Stimulated activated CD4-positive, alpha-beta T cell treated with anti-CD3 and anti-CD28 coated beads, Interleukin-2, amount 100 ng/mL, for 24 hours (primary cell): ENCODE results near the gene MMADHC.
A peak's percentile ranks its signal among the peaks of the same experiment; 100 is the strongest.

Experiments
- DNase-seq, 2 donors: peaks; one replicate each; pipeline ENCODE4 v3.0.0-alpha.2; 2020

The MMADHC gene

DNA sequence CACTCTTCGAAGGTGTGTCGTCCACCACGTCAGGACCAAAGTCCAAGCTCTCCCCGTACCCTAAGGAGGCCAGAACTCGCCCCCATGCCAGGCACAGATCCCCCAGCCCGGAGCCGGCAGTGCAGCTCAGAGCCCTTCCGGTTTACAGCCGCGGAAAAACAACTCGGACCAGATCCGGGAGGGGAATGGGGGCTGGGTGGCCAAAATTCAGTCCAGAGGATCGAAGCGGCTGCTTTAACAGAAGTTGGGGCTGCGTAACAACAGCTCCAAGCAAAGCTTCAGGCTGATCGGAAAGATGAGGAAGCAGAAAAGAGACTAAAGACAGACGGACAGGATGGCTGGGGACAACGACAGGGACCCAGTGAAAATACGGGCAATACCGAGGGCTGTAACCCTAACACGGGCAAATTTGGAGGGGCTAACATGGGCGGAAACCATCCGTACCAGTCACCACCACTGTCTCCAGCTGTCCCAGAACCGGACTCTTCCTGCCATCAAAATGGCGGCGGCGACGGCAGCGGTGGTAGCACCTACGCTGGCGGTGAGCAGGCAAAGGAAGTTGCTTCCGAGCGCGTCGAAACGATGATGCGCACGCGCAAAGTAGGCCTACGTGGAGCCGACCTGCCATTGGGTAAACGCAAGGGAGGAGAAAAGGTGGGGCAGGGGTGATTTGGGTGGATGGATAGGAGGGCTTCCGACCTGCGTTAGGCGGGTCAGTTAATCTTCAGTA, at the start of gene MMADHC:
MMADHC (minus strand) TSS at position 556 of the 730 bp plus-strand sequence. CDS start 678 bp downstream, outside the sequence.
- DNase-seq = peak; percentile 92 to 93

DNA sequence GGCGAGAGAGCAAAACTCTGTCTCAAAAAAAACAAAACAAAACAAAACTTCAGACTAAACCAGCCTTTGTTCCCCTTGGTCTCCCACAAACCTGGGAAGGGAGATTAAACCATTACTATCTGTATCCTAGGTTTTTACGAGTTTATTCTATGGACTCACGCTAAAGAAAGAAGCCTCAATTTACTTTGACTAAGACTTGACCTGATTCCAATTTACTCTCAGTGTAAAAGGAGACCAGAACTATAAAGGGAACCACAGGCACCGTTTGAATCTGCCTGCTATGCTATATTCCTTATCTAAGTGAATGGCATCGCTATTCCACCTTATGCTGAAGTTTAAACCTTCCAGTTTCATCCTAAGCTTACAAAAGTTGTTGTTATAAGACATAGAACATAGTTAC, 46.5 kb upstream of the MMADHC start:
- DNase-seq = no peak

DNA sequence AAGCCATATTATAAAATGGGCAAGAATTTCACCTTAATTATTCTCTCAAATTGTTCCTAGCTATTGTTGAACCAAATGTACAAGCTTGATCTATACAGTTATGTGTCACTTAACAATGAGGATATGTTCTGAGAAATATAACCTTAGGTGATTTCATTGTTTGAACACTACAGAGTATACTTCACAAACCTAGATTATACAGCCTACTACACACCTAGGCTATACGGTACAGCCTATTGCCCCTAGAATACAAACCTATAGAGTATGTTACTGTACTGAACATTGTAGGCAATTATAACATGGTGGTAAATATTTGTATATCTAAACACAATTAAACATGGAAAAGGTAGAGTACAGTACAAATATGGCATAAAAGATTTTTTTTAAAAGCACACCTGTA, 42.9 kb upstream of the MMADHC start:
- no peak for DNase-seq

DNA sequence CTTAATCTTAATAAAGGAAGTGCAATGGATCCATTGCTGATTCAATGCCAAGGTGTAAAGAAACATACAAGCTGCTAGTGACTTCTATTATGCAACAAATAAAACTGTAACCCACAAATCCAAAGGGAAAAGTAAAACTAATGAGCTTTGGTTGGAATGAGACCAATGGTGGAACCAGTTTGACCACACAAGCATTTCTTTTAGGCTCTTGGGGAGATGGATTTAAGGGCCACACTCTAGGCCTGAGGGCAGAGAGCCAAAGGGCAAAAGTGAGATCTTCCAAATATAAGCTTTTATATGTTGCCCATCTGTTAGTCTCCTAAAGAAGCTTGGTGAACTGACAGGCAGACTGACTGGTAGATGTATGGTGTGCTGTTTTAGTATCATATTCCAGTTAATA, 41.5 kb upstream of the MMADHC start:
- no peak for DNase-seq

DNA sequence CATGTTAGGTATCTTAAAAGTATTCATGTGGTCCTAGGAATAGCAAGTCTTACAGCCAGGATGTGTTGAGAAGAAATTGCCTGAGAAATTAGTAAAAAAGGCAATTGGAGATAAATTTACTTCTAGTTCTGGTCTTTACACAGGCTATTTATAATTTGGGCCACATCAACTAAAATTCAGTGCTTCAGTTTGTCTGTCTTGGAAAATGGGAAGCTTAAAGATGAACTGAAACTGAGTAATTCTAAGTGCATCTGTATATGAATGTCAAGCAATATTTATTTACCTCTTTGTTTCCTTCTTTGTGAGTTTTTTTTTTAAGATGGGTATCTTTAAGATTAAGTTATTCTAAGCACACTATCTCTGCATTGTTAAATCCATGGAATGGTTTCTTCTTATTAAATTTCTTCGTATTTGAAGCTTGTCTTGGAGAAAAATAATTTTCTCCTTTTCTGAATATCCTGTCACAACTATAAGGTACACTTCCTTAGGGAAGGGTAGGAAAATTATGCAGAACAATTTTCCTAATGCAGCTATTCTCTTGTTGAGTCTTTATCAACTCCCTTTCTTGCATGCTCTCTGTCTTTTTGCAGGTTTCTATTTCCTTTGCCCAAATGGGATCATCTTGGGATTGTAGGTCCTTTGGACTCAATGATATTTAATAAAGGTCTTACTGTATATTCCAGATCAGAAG, 39.7 kb upstream of the MMADHC start:
- DNase-seq = no peak

DNA sequence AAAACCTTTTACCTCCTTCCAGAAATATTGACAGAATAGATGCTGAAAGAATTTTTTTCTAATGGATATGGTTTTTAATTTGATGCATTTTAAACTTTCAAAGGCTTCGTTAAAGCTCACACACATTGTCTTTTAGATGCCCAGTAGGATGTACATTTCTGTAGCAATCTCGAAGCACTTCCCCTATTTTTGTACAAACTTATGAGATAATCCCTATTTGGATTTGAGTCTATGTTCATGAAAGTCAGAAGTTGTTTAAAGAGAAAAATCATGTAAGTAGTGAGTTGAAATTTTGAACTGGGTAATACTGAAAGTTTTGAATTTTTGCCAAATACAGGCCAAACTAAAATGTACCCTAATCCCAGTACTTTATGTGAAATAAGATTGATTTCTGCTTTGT, 38.1 kb upstream of the MMADHC start:
- DNase-seq = no peak

DNA sequence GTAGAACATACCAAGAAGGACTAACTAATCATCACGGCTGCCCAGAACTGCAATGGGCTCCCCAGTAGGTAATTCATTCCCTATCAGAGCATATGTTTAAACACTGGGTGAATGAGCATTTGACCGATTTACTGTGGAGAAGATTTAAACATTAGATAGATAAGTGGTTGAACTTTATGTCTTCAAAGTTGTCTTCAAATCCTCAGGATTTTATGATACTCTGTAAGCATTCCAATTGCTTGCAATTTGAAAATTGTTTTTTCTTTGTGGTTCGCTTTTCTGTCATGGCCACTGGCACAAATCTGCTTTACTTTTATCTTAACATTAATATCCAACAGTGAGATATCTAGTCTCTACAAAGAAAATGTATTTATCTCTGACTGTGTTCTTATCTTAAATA, 37.7 kb upstream of the MMADHC start:
- DNase-seq = no peak

DNA sequence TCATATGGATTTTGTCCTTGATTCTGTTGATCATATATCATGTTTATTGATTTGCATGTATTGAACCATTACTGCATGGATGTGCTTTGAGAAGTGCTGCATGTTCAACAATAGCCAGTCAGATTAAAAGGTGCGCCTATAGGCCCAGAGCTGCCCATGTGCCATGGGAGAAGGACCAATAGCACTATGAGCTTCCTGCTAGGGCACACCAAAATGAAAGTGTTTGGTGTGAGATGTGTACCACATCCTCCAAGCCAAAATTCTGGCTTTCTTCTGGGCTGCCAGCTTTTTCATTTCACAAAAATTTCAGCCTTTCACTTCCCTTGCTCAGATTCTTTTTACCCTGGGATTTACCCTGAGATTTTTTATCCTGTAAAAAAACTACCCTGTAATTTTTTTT, 34.8 kb upstream of the MMADHC start:
- DNase-seq = no peak

DNA sequence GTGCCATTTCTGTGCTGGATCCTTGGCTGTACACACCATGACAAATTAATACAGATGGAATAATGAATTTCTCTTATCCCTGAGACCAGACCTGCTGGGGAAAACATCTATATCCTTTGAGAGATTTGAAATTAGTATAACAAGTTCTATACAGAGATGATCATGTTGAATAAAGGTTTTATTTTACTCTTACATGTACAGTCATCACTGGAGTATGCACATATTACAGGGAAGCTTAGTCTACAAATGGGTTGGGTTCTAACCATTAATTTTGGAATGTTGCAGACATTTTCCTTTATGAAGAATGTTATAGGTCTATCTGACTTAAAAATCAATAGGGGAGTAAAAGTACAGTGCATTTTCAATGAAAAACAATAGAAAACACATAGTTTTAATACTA, 29.9 kb upstream of the MMADHC start:
- no peak for DNase-seq

DNA sequence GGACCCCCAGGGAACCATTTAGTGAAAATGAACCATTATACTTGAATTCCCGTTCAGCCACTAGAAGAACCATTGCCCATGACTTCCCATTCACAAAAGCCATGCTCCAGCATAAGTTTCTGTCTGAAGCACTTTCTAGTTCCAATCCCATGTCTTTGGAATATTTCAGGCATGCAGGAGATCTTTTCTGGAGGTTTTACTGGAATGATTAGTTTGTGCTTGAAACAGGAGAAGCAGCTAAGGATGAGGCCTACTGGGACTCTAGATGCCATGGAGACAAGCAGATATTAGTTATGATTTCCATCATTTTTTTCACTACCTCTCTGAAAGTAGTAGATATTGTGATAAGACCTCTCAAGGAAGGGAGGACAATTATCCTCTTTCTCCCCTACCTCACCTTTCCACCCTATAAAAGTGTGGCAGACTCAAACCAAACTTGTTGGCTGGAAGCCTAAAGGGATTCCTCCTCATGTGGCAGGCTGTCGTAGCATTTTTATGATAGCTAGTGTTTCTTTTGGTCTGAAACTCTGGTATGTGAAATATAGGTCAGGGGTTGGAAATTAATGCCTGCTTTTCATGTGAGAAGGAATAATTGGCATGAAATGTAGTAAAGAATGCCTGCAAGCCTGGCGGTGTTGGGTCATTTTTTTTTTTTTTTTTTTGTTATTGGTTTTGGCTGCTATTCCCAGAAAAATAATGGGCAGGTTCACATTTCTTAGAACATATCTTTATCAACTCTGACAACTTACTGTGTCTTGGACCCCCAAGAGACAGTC, 29.3 kb upstream of the MMADHC start:
- DNase-seq = no peak

DNA sequence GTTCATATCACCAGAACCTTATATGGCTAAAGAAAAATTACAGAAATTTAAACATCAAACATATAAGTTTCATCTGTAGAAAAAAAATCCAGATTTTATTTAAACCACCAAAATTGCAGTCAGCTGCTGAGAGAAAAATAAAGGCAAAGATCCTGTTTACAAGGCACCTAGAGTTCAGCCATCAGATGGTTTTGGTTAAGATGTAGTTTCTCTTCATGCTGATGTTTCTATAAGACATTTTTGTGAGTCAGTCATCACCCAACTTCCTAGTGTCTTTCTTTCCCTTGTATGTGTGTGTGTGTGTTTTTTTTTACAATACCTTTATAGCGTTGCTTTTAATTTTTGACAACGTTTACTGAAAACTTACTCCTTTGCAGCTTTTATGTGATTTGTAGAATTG, 26.1 kb upstream of the MMADHC start:
- no peak for DNase-seq

DNA sequence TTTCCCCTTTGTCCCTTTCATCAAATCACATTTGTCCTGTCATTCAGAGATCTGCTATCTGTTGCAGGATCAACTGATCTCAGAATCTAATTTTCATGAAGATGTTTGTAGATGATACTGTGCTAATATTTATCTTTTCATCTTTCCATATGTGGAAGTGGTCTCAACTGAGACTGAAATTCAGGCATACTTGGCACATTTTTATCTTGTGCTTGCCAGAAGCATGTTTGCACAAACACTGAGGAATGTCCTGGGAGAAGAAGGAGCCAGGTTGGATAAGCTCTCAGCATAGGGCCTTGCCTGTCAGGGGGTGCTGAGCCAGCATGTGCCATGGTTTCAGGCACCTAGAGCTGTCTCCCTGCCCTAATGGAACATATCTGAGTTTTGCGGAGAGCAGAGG, 24.5 kb upstream of the MMADHC start:
- no peak for DNase-seq

DNA sequence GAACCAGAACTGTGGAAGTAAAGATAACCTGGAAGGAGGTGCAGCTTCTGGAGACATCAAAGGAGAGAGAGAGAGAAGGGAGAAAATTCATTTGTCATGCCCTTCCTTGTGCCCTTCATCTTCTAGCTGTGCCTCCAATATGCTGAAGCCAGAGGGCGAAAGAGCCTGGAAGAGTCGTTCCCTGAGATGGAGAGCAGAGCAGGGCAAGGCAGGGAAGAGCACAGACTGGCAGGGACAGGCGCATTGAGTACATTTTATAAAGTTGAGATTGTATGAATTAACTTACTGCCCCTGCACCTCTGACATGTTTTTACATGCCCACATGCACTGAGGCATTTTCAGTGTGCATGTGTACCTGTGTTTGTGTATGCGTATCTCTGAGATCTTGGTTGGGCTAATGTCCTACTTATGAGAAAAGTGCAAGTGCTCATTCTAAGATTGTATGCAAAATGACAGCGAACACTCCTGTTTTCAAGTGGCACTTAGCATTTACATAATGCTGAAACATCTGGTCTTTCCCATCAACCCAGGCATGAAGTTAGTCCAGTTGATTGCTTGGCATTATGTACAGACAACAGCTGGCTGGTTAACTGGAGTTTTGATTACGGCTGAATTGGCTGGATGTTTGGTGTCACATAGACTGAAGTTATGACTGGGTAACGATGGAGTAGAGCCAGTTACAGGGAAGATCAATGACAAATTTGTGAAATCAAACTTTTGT, 23.7 kb upstream of the MMADHC start:
- DNase-seq = no peak

DNA sequence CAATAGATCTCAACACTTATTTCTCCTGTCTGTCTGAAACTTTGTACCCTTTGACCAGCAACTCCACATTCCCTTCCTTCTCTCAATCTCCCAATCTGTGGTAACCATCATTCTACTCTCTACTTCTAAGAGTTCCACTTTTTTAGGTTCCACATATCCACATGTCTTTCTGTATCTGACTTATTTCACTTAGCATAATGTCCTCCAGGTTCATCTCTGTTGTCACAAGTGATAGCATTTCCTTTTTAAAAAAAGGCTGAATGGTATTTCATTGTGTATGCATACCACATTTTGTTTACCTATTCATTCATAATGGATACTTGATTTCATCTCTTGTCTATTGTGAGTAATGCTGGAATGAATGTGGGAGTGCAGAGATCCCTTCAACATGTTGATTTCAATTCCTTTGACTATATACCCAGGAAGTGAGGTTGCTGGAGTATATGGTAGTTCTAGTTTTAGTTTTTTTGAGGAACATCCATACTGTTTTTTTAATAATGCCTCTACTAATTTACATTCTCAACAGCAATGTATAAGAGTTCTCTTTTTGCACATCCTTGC, 18.8 kb upstream of the MMADHC start:
- no peak for DNase-seq

DNA sequence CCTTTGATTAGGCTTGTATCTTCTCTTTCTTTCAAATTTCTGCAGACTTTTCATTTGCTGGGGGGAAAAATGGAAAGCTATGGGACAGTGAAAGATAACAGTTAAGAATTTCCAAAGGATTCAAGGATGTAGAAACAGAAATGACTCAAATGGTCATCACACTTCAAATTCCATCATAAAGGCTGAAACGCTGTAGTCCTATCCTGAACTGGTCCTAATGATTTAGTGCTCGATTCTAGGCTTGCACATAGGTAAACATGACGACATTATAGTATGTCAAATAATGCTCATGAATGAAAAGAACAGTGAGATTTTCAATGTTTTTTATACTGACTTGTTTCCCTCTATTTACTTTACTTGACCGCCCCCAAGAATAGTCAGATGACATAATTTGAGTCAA, 15.7 kb upstream of the MMADHC start:
- no peak for DNase-seq

DNA sequence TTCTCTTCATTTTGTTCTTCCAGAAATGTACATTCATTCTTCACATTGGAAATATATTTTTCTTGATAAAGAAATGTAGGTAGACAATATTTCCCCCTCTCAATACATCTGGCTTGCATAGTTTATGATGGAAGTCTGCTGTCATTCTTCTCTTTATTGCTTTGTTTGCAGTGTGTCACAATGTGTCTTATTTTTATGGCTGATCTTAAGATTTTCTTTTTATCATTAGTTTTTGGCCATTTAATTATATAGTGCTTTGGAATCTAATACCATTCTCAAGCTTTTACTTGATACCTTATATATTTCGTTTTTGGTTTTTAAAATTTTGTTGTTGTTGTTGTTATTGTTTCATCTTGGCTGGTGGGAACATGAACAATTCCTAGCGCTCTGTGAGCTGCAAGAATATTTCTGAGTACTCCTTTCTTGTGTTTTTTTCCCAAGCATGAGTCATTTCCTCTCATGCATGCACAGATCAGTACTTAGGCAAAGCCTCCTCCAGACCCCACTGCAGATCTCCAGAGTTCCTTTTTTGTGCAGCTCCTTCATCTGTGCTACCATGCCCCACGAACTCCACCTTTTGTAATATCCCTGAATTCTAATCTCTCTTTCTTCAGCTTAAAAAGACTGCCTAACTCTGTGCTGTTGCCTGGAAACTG, 13.7 kb upstream of the MMADHC start:
- DNase-seq = no peak

DNA sequence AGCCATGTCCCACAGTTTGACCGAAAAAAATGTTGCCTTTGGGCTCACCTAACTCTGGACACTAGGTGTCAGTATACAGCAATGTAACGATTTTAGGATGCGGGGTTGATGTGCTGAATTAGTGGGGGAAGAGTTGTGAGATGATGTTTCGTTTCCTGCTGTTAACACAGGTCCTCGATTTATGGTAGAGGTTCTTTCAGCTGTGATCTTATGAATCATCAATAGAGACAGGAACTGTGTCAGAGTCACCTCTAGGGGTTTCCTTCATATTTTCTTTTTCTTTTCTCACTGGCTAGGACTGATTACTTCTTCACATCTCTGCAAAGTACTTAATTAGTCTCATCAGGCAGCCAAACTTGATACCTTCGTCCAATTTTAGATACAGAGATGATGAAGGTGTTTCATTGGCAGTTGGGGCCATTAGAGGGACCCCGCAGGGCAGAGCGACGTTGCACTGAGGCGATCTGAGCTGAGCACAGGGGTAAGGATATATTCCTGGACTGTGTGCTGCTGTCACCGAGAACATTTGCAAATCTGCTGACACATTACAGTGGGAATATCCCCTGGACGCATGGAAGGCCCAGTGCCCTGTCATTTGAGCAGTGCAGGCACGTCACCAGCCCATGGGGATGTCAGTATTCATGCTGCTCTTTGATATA, 10.2 kb upstream of the MMADHC start:
- DNase-seq = peak; percentile 23 to 54

DNA sequence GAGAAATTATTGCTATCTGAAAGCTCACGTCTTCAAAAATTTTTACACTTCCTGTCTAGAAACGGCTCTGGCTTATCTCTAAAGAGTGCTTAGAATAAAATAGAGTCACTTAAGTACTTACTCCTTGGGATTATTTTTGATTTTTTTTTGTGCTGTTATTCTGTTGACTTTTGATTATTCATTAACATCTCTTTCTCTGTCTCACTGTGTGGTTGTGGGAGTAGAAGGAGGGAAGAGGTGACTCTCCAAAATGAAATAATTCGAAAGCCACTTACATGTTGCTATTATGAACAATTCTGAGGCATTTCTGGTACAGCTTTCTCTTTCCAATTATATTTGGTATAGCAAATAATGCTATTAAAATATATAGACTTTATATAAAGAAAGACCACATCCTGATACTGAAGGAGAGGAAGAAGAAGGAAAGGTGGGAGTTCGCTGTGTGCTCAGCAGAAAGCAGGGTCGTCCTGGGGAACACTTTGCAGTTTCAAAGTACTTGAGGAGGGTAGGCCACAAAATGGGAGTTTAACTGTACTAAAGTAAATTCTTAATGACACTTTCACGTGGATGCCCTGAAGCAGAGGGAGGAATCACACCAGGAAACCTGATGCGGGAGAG, 9.6 kb upstream of the MMADHC start:
- DNase-seq = no peak

DNA sequence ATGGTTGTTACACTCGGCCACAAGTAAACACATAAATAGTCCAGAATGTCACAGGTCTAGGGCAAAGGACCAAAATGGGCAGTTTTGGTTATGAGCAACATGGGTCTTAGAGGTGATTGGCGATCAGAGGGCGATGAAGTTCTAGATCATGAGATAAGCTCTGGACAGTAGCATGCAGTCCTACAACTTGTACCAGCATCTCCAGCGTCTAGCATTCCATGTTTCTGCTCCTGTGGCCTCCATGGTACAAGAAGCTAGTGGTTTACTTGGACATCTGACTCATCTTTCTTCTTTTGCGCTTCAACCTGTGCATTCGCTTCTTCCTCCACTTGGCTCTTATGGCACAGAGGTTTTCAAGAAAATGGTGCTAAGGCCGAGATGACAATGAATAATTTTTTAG, 8.9 kb upstream of the MMADHC start:
- DNase-seq = no peak

DNA sequence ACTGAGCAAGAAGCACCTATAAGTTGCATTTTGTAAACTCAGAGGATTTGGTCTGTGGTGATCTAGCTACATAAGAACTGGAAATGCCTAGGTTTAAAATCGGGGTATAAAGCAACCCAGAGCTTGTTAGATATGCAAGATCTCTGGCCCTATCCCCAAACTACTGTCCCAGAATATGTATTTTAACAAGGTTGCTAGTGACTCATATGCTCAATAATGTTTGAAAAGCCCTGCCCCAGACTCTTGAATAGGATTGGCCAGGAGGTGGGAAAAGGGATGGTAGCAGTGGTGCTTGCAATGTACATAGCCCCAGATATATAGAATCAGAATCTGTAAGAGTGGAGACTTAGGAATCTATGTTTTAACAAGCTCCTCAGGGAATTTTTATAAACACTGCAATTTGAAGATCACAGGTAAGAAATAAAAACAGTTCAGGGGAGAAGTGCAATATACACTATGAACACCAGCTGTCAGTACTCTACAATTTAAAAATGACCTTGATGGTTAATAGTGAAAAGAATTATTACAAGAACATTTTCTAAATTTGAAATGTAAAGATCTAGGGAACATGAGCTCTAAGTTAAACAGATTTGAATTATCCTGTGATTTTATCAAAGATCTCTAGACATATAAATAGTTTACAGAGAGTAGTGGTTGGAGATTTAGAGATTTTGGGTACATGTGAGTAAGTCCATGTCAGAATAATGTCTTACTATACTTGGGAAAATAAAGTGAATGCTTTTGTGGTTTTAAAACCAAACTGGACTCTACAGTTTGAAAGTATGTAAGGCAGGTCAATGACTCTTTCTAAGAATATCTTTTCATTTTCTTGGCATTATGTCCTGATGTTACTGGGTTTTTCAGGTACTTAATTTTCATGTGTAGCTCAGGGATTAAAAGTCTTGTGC, 7.7 kb upstream of the MMADHC start:
- DNase-seq = no peak
